HG03108 (cell line): ENCODE measurements around the gene UCK2.

Experiments
- ATAC-seq: cut with Tn5 transposase; IDR thresholded peaks from one replicate; pipeline ENCODE4 v1.9.1; 2021; ENCODE audit warnings: moderate library complexity; ENCODE audit not compliant: unreplicated experiment

The UCK2 gene

GRCh38 chr1:165928075-165928731 lies 100.8 kb downstream of the UCK2 start:
- ATAC-seq = no peak

- ATAC-seq = no peak
These were observed 103.5 kb downstream of the UCK2 start for GRCh38 chr1:165930961-165931360.

- ATAC-seq = no peak
These were observed 106.2 kb downstream of the UCK2 start for GRCh38 chr1:165933446-165934170.

- no peak for ATAC-seq
These were observed 109.1 kb downstream of the UCK2 start for GRCh38 chr1:165936542-165936941.

- no peak for ATAC-seq
These were observed 110.4 kb downstream of the UCK2 start for GRCh38 chr1:165937829-165938228.

GRCh38 chr1:165938844-165939243 lies 111.4 kb downstream of the UCK2 start:
- no peak for ATAC-seq

- no peak for ATAC-seq
These were observed 114.1 kb downstream of the UCK2 start for GRCh38 chr1:165941531-165941930.

GRCh38 chr1:165942062-165942461 lies 114.6 kb downstream of the UCK2 start:
- ATAC-seq = no peak

- no peak for ATAC-seq
These were observed 115.6 kb downstream of the UCK2 start for GRCh38 chr1:165942927-165943597.

GRCh38 chr1:165945911-165946310 lies 118.5 kb downstream of the UCK2 start:
- no peak for ATAC-seq

GRCh38 chr1:165947797-165948455 lies 120.5 kb downstream of the UCK2 start:
- no peak for ATAC-seq

GRCh38 chr1:165949335-165950130 lies 122.1 kb downstream of the UCK2 start:
- ATAC-seq = no peak

GRCh38 chr1:165954940-165955339 lies 127.5 kb downstream of the UCK2 start:
- no peak for ATAC-seq

- no peak for ATAC-seq
These were observed 130.9 kb downstream of the UCK2 start for GRCh38 chr1:165958306-165958705.

GRCh38 chr1:165960136-165960535 lies 132.7 kb downstream of the UCK2 start:
- ATAC-seq = no peak

- ATAC-seq = no peak
These were observed 133.5 kb downstream of the UCK2 start for GRCh38 chr1:165960881-165961280.
